HuH-7.5 (cell line): Measurements from ENCODE around the gene SBF1.
"Not testable (repeated sequence)": the region's sequence is repeated elsewhere in the genome, so short reads cannot be mapped to it uniquely, and the experiment has no call there.

Source experiments
- DNase-seq: peaks from one replicate; pipeline ENCODE4 v3.0.0; 2011; ENCODE audit warnings: low spot score

SBF1 gene

GRCh38 chr22:50422961-50423815 is 51.6 kb downstream of the SBF1 start:
- DNase-seq: no peak

- DNase-seq: no peak
Measured at GRCh38 chr22:50422046-50422445, 52.8 kb downstream of the SBF1 start.

GRCh38 chr22:50420581-50420980 is 54.3 kb downstream of the SBF1 start:
- DNase-seq: no peak

- DNase-seq: no peak
Measured at GRCh38 chr22:50420015-50420414, 54.8 kb downstream of the SBF1 start.

GRCh38 chr22:50419116-50419515 is 55.7 kb downstream of the SBF1 start:
- DNase-seq: no peak

- DNase-seq: no peak
Measured at GRCh38 chr22:50418624-50419023, 56.2 kb downstream of the SBF1 start.

- no peak for DNase-seq
Measured at GRCh38 chr22:50417411-50418210, 57.2 kb downstream of the SBF1 start.

GRCh38 chr22:50416996-50417395 is 57.8 kb downstream of the SBF1 start:
- DNase-seq: no peak

- DNase-seq: no peak
Measured at GRCh38 chr22:50415426-50415825, 59.4 kb downstream of the SBF1 start.

- no peak for DNase-seq
Measured at GRCh38 chr22:50414476-50415248, 60.2 kb downstream of the SBF1 start.

- DNase-seq: not testable (repeated sequence)
Measured at GRCh38 chr22:50408954-50409353, 65.9 kb downstream of the SBF1 start.

GRCh38 chr22:50408311-50408710 is 66.5 kb downstream of the SBF1 start:
- DNase-seq: no peak

GRCh38 chr22:50406416-50407170 is 68.2 kb downstream of the SBF1 start:
- no peak for DNase-seq

- no peak for DNase-seq
Measured at GRCh38 chr22:50403701-50404101, 71.1 kb downstream of the SBF1 start.

- DNase-seq: no peak
Measured at GRCh38 chr22:50401907-50402306, 72.9 kb downstream of the SBF1 start.

GRCh38 chr22:50400931-50401330 is 73.9 kb downstream of the SBF1 start:
- DNase-seq: no peak

- no peak for DNase-seq
Measured at GRCh38 chr22:50400406-50400805, 74.4 kb downstream of the SBF1 start.

- DNase-seq: peak; percentile 65
Measured at GRCh38 chr22:50399751-50400331, 75.0 kb downstream of the SBF1 start.

- DNase-seq: no peak
Measured at GRCh38 chr22:50398831-50399648, 75.8 kb downstream of the SBF1 start.

- not testable (repeated sequence) for DNase-seq
Measured at GRCh38 chr22:50397371-50398060, 77.3 kb downstream of the SBF1 start.
